GM12801 (cell line): Measurements from ENCODE around the gene VEGFB.

Experiments
- CTCF ChIP-seq: IDR thresholded peaks from one replicate; pipeline ENCODE4 v1.5.1; 2011; ENCODE audit warnings: control low read depth; ENCODE audit not compliant: insufficient read length; ENCODE audit errors: extremely low read depth

The VEGFB gene

GRCh38 chr11:64281957-64282770 is 47.8 kb downstream of the VEGFB start:
- TF ChIP-seq CTCF, result no peak

- TF ChIP-seq CTCF, result no peak
Observed at GRCh38 chr11:64283092-64283491, 48.7 kb downstream of the VEGFB start.

- no peak for TF ChIP-seq CTCF
Observed at GRCh38 chr11:64284048-64284961, 49.9 kb downstream of the VEGFB start, which contains the start of gene BAD. Gene BAD, minus strand, starts transcription at chr11:64284665. Its CDS starts 297 bp downstream, at chr11:64284368.

GRCh38 chr11:64284962-64285884 is 50.8 kb downstream of the VEGFB start, which contains the start of gene GPR137:
Gene GPR137, plus strand, starts transcription at chr11:64285848. Its CDS starts 677 bp downstream, at chr11:64286525.
- no peak for TF ChIP-seq CTCF

GRCh38 chr11:64285885-64286800 is 51.8 kb downstream of the VEGFB start:
- TF ChIP-seq CTCF, result no peak

- TF ChIP-seq CTCF, result no peak
Observed at GRCh38 chr11:64286801-64287159, 52.4 kb downstream of the VEGFB start.
